ENCODE results near the gene PADI3. TPM values are rescaled to one million over a fixed set of nuclear protein-coding genes. Genes with fewer than 3 reads are reported as not detected.

The PADI3 gene
- total and polyA plus RNA-seq, 12 donors = not detected

- Histone ChIP-seq H3K27me3 (peaks cover 15% of the 10 kb centered on the region), H3K27ac (no peak overlapping the region), H3K4me3 (no peak overlapping the region), H3K4me1 (replicated peaks in 1 of 2) (no peaks in the 10 kb centered on the region), H3K36me3 (replicated peaks in 1 of 2) (no peaks in the 10 kb centered on the region), H3K9me3 (replicated peaks in 1 of 3) (no peaks in the 10 kb centered on the region)
- TF ChIP-seq, protein P1, sequence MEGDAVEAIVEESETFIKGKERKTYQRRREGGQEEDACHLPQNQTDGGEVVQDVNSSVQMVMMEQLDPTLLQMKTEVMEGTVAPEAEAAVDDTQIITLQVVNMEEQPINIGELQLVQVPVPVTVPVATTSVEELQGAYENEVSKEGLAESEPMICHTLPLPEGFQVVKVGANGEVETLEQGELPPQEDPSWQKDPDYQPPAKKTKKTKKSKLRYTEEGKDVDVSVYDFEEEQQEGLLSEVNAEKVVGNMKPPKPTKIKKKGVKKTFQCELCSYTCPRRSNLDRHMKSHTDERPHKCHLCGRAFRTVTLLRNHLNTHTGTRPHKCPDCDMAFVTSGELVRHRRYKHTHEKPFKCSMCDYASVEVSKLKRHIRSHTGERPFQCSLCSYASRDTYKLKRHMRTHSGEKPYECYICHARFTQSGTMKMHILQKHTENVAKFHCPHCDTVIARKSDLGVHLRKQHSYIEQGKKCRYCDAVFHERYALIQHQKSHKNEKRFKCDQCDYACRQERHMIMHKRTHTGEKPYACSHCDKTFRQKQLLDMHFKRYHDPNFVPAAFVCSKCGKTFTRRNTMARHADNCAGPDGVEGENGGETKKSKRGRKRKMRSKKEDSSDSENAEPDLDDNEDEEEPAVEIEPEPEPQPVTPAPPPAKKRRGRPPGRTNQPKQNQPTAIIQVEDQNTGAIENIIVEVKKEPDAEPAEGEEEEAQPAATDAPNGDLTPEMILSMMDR (IDR thresholded peaks at IDR 0.05) = no peak
- TF ChIP-seq POLR2A (IDR thresholded peaks at IDR 0.05) = no peak
- no peak for DNase-seq
- 65 to 76% (median 69%) methylated on average over 7 of the region's 7 CpGs for WGBS, 4 donors
- intact Hi-C loops (cut with DNase I) = no loop called here
Observed at GRCh38 chr1:17310068-17310640, 61.3 kb downstream of the PADI3 start.

- no peaks in the 10 kb centered on the region for H3K9me3 ChIP-seq (replicated peaks in 1 of 3)
- no peak for TF ChIP-seq POLR2A (IDR thresholded peaks at IDR 0.05)
- TF ChIP-seq, protein P1 (IDR thresholded peaks at IDR 0.05) = no peak
- H3K27ac ChIP-seq = no peak overlapping the region
- DNase-seq = no peak
- WGBS, 4 donors = 65 to 84% (median 79%) methylated on average over 9 of the region's 9 CpGs
- intact Hi-C loops (cut with DNase I) = no loop called here
- H3K27me3 ChIP-seq = peaks cover 7% of the 10 kb centered on the region
- H3K4me3 ChIP-seq = no peak overlapping the region
- H3K36me3 ChIP-seq (replicated peaks in 1 of 2) = no peaks in the 10 kb centered on the region
- no peaks in the 10 kb centered on the region for H3K4me1 ChIP-seq (replicated peaks in 1 of 2)
Observed at GRCh38 chr1:17313530-17314309, 64.8 kb downstream of the PADI3 start.

DNA sequence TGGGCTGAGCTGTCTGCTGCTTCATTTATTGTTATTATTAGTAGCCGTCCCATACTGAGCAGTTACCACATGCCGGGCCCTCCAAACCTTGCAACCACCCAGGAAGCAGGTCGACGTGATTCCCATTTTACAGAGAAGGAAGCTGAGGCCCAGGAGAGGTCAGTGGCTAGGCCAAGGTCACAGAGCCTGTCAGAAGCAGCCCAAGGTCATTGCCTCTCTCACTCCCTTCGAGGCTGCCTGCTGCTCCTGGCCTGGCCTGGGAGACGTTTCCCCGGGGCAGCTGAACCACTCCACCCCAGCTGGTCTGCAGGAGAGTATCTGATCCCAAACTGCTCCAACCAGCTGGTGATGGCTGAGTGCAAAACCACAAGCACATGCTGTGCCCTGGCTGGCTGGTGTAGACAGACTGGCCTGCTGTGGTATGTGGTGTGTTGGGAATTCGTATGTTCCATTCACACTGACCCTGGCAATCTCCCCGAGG lies 65.6 kb downstream of the PADI3 start:
- intact Hi-C loops (cut with DNase I) = no loop called here
- no peaks in the 10 kb centered on the region for H3K9me3 ChIP-seq (replicated peaks in 1 of 3)
- H3K4me1 ChIP-seq (replicated peaks in 1 of 2) = no peaks in the 10 kb centered on the region
- H3K27ac ChIP-seq = no peak overlapping the region
- H3K4me3 ChIP-seq = no peak overlapping the region
- no peak for DNase-seq
- TF ChIP-seq, protein P1 (IDR thresholded peaks at IDR 0.05) = no peak
- no peak for TF ChIP-seq POLR2A (IDR thresholded peaks at IDR 0.05)
- H3K36me3 ChIP-seq (replicated peaks in 1 of 2) = no peaks in the 10 kb centered on the region
- H3K27me3 ChIP-seq = peaks cover 6% of the 10 kb centered on the region
- WGBS, 4 donors = 38 to 60% (median 51%) methylated on average over 6 to 9 of the region's 9 CpGs

DNA sequence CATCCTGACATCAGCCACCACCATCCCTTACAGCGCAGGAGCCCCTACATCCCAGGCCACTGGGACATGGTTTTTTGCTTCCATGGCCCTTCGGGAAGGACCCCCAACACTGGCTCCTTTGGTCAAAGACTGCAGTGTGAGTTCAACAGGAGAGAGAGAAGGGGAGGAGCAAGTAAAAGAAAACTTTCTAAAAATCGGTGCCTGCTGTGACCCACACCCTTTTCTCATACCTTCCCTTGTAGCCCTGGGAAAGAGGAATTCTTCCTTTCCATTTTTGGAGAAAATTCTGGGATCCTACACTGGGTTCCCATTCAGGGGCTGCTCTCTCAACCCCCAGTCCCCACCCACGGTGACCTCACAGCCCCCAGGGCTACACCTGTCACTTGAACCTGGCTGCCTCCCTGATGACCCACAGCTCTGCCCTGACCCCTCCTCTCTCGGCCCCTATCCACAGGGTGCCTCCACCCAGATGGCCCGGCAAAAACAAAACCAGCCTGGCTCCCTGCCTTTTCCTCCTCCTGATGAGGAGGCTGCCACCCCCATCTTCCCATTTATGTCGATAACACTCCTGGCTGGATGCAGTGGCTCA lies 66.7 kb downstream of the PADI3 start:
- TF ChIP-seq POLR2A (IDR thresholded peaks at IDR 0.05) = no peak
- TF ChIP-seq, protein P1 (IDR thresholded peaks at IDR 0.05) = no peak
- Histone ChIP-seq H3K9me3 (replicated peaks in 1 of 3) (no peaks in the 10 kb centered on the region), H3K27ac (no peak overlapping the region), H3K36me3 (replicated peaks in 1 of 2) (no peaks in the 10 kb centered on the region), H3K4me1 (replicated peaks in 1 of 2) (no peaks in the 10 kb centered on the region), H3K27me3 (peaks cover 6% of the 10 kb centered on the region), H3K4me3 (no peak overlapping the region)
- intact Hi-C loops (cut with DNase I) = no loop called here
- 58 to 63% (median 59%) methylated on average over 7 of the region's 7 CpGs for WGBS, 4 donors
- no peak for DNase-seq

All from adrenal gland (tissue), 12 donors.